ENCODE results near the gene VAT1L. TPM values are rescaled to one million over a fixed set of nuclear protein-coding genes. Genes with fewer than 3 reads are reported as not detected.

VAT1L gene
- total and polyA plus RNA-seq, 9 donors: 0.05 to 2.3 (median 0.23) TPM

DNA sequence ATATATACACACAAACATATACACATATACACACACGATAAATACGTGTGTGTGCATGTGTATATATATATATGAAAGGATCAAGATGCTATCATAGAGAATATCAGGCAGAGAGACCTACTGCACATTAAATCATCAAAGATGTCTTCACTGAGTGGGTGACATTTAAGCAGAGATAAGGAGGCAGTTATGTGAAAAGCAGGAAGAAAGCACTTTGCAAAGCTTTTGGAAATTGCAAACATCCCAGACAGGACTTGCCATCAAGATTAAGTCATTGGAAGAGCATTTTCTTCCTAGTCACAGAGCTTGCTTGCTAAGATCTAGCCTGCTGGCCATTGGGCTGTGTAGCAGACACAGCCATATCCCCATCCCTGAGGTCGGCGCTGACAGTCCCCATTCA, 56.4 kb downstream of the VAT1L start:
- H3K27ac ChIP-seq: no peak overlapping the region
- H3K9me3 ChIP-seq: no peaks in the 10 kb centered on the region
- H3K4me1 ChIP-seq (ENCODE audit: insufficient read depth): no peaks in the 10 kb centered on the region
- no peak overlapping the region for H3K4me3 ChIP-seq
- 83 to 90% (median 84%) methylated on average over 4 of the region's 4 CpGs for WGBS, 3 donors
- H3K36me3 ChIP-seq: no peaks in the 10 kb centered on the region
- TF ChIP-seq, protein P1, sequence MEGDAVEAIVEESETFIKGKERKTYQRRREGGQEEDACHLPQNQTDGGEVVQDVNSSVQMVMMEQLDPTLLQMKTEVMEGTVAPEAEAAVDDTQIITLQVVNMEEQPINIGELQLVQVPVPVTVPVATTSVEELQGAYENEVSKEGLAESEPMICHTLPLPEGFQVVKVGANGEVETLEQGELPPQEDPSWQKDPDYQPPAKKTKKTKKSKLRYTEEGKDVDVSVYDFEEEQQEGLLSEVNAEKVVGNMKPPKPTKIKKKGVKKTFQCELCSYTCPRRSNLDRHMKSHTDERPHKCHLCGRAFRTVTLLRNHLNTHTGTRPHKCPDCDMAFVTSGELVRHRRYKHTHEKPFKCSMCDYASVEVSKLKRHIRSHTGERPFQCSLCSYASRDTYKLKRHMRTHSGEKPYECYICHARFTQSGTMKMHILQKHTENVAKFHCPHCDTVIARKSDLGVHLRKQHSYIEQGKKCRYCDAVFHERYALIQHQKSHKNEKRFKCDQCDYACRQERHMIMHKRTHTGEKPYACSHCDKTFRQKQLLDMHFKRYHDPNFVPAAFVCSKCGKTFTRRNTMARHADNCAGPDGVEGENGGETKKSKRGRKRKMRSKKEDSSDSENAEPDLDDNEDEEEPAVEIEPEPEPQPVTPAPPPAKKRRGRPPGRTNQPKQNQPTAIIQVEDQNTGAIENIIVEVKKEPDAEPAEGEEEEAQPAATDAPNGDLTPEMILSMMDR (IDR thresholded peaks at IDR 0.05): no peak
- TF ChIP-seq POLR2A (IDR thresholded peaks at IDR 0.05) (no peak), EP300 (IDR thresholded peaks at IDR 0.05) (no peak)
- no peaks in the 10 kb centered on the region for H3K27me3 ChIP-seq
- intact Hi-C loops (cut with DNase I): loop anchor here in 2 of 4 donors (5.0 to 10.0 kb wide), 2 partner anchors 60 to 142 kb away; partner anchors contain the start of gene VAT1L (in 1 of the 2)
- no peak for DNase-seq

DNA sequence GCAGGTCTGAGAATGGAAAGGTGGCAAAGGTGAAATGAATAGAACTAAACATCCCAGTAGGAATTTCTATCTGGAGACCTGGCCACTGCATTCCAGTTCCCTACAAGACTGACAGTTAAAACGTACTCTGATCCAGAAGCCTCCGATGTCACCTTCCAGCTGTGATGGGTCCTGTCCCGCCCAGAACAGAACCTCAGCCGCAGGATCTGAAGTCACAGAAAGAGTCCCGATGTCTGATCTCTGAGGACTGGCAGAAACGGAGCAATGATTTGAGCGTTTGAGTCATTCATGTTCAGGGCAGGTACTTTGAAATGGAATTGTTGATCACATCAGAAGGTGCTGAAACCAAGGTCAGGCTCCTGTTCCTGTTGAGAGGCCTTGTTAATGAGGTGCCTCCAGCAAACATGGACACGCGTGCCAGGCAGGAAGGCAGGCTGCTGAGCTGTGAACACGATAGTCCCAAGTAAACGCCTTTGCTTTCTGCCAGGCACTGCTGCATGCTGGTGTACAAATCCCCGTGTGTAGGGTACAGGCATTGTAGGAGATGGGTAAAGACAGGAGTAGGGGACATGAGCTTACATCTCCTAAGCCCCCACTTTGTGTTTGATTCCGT, 61.4 kb downstream of the VAT1L start:
- 75 to 84% (median 82%) methylated on average over 13 of the region's 13 CpGs for WGBS, 3 donors
- DNase-seq: no peak
- H3K27ac ChIP-seq: no peak overlapping the region
- no peaks in the 10 kb centered on the region for H3K9me3 ChIP-seq
- TF ChIP-seq, protein P1 (IDR thresholded peaks at IDR 0.05): no peak
- TF ChIP-seq POLR2A (IDR thresholded peaks at IDR 0.05) (no peak), EP300 (IDR thresholded peaks at IDR 0.05) (no peak)
- H3K27me3 ChIP-seq: no peaks in the 10 kb centered on the region
- intact Hi-C loops (cut with DNase I): loop anchor here in 2 of 4 donors (5.0 to 10.0 kb wide), 2 partner anchors 65 to 147 kb away; partner anchors contain the start of gene VAT1L (in 1 of the 2)
- H3K36me3 ChIP-seq: no peaks in the 10 kb centered on the region
- H3K4me1 ChIP-seq (ENCODE audit: insufficient read depth): no peaks in the 10 kb centered on the region
- no peak overlapping the region for H3K4me3 ChIP-seq

DNA sequence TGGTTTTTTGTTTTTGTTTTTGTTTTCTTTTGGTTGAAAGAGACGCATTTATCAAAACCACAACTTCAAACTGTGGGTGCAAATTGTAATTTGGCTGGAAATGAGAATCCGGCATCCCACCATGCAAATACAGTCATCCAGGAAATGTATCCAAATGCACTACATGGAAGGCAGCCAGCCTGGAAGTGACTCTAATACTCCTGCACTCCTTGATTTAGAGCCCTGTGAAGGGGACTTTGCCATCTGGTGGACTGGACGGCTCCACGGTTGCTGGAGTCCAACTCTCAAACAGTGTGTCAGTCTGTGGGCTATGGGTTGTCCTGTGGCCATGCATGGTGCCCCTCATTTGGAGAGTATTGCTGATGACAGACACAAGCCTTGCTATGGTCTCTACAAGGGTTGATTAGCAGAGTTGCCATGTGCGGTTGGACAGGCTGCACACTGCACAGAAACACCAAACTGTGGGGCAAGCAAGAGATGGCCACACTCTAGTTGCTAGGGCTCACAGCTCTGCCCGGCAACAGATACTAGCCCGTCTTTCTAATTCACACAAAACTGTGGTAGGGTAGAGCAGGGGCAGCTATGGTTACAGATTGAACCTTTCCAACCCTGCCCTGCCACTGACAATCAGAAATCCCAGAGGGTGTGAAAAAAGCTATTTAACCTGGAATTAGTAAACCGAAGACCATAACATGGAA, 62.4 kb downstream of the VAT1L start:
- H3K36me3 ChIP-seq: no peaks in the 10 kb centered on the region
- WGBS, 3 donors: 57 to 60% (median 57%) methylated on average over 8 of the region's 8 CpGs
- H3K4me1 ChIP-seq (ENCODE audit: insufficient read depth): no peaks in the 10 kb centered on the region
- no peak for DNase-seq
- no peak for TF ChIP-seq POLR2A (IDR thresholded peaks at IDR 0.05)
- TF ChIP-seq EP300 (IDR thresholded peaks at IDR 0.05): no peak
- TF ChIP-seq, protein P1 (IDR thresholded peaks at IDR 0.05): no peak
- H3K27me3 ChIP-seq: no peaks in the 10 kb centered on the region
- intact Hi-C loops (cut with DNase I): no loop called here
- H3K4me3 ChIP-seq: no peak overlapping the region
- no peaks in the 10 kb centered on the region for H3K9me3 ChIP-seq
- no peak overlapping the region for H3K27ac ChIP-seq

DNA sequence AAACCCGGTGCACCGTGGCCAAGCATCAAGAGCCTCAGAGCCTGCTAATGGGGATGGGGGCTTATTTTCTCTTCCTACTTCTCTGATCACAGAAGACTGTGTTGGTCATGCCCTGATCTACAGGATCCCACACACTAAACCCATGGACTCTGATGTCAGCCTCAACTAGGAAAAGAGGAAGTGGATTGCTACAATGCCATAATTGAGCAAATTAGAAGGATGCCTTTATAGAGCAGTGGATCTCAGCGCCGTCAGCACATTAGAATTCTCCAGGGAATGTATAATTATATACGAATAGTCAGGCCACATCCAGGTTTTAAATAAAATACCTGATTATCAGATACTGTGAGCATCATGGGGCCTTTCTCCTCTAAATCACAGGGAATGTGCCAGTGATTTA, 64.8 kb downstream of the VAT1L start:
- intact Hi-C loops (cut with DNase I): no loop called here
- H3K36me3 ChIP-seq: no peaks in the 10 kb centered on the region
- no peaks in the 10 kb centered on the region for H3K4me1 ChIP-seq (ENCODE audit: insufficient read depth)
- no peaks in the 10 kb centered on the region for H3K27me3 ChIP-seq
- no peaks in the 10 kb centered on the region for H3K9me3 ChIP-seq
- no peak overlapping the region for H3K4me3 ChIP-seq
- TF ChIP-seq, protein P1 (IDR thresholded peaks at IDR 0.05): no peak
- TF ChIP-seq EP300 (IDR thresholded peaks at IDR 0.05): no peak
- no peak for TF ChIP-seq POLR2A (IDR thresholded peaks at IDR 0.05)
- no peak overlapping the region for H3K27ac ChIP-seq
- no peak for DNase-seq
- 75 to 84% (median 80%) methylated on average over 5 of the region's 5 CpGs for WGBS, 3 donors

Measured in ovary (tissue), 9 donors.